OCI-LY7 (cell line): Measurements from ENCODE around the gene WFDC10A. TPM values are rescaled to one million over a fixed set of nuclear protein-coding genes. Genes with fewer than 3 reads are reported as not detected.

Source experiments
- BruUV-seq: library from RNA; stranded (reverse); fragments of 400-500 nt; replicated peaks from 2 replicates; lab custom pipeline; 2021; lab: Mats Ljungman, UMichigan
- CTCF ChIA-PET: fragments of 300-600 bp; sonication (Branson Sonifier 250); formaldehyde crosslinking; loops from one replicate; lab custom pipeline; 2022; ENCODE audit warnings: antibody characterized with exemption; ENCODE audit not compliant: unreplicated experiment; lab: Charles Lee
- POLR2A ChIA-PET: fragments of 300-600 bp; sonication (Branson Sonifier 250); formaldehyde crosslinking; loops from one replicate; lab custom pipeline; 2022; ENCODE audit warnings: antibody characterized with exemption; lab: Charles Lee
- DNase-seq: peaks from one replicate; pipeline ENCODE4 v3.0.0-alpha.2; 2015; ENCODE audit warnings: low spot score
- H2AFZ ChIP-seq: fragments of 200-600 bp; sonication (generic), shearing (Covaris generic); 2 replicates; pipeline ENCODE4 v1.6.1; 2014; ENCODE audit warnings: mild to moderate bottlenecking, antibody characterized with exemption, low read length, moderate library complexity
- H3K27ac ChIP-seq: fragments of 200-600 bp; sonication (generic); 2 replicates; pipeline ENCODE4 v1.5.1; 2014; ENCODE audit warnings: mixed run types, low read depth, mild to moderate bottlenecking, moderate library complexity, low read length, inconsistent platforms; ENCODE audit not compliant: poor library complexity, severe bottlenecking
- H3K36me3 ChIP-seq: fragments of 200-600 bp; sonication (generic); 2 replicates; pipeline ENCODE4 v1.6.1; 2014; ENCODE audit warnings: mild to moderate bottlenecking, antibody characterized with exemption, low read length, moderate library complexity, mixed read lengths; ENCODE audit not compliant: insufficient read depth
- H3K4me1 ChIP-seq: fragments of 200-600 bp; sonication (generic); 2 replicates; pipeline ENCODE4 v1.5.1; 2014; ENCODE audit warnings: mild to moderate bottlenecking, low read length; ENCODE audit not compliant: insufficient read depth, poor library complexity, severe bottlenecking
- H3K4me2 ChIP-seq: fragments of 200-600 bp; sonication (generic); 2 replicates; pipeline ENCODE4 v1.6.1; 2014; ENCODE audit warnings: mild to moderate bottlenecking, low read length
- H3K4me3 ChIP-seq: fragments of 200-600 bp; sonication (generic); 2 replicates; pipeline ENCODE4 v1.5.1; 2014; ENCODE audit warnings: mild to moderate bottlenecking, low read depth, low read length; ENCODE audit not compliant: poor library complexity, severe bottlenecking
- H3K79me2 ChIP-seq: fragments of 200-600 bp; sonication (generic); 2 replicates; pipeline ENCODE4 v1.6.1; 2016; ENCODE audit warnings: low read depth, mild to moderate bottlenecking, low read length, moderate library complexity, mixed read lengths; ENCODE audit not compliant: insufficient read depth
- H3K9me2 ChIP-seq: fragments of 200-600 bp; sonication (generic); 2 replicates; pipeline ENCODE4 v1.6.1; 2016; ENCODE audit warnings: mild to moderate bottlenecking, low read length, mixed read lengths; ENCODE audit not compliant: insufficient read depth
- H3K9me3 ChIP-seq: fragments of 200-600 bp; sonication (generic); 2 replicates; pipeline ENCODE4 v1.6.1; 2014; ENCODE audit warnings: mild to moderate bottlenecking, mixed run types, low read length, mixed read lengths
- H4K20me1 ChIP-seq: fragments of 200-600 bp; sonication (generic); 2 replicates; pipeline ENCODE4 v1.6.1; 2014; ENCODE audit warnings: mild to moderate bottlenecking, antibody characterized with exemption, low read length, moderate library complexity, mixed read lengths; ENCODE audit not compliant: insufficient read depth
- EZH2phosphoT487 ChIP-seq: fragments of 200-600 bp; sonication (generic); IDR thresholded peaks from 2 replicates; pipeline ENCODE4 v1.6.1; 2018; ENCODE audit warnings: low read depth, borderline replicate concordance, mild to moderate bottlenecking, mixed run types, antibody characterized with exemption, low read length, moderate library complexity, mixed read lengths
- intact Hi-C: fragments of 100-400 bp; cut with micrococcal nuclease; formaldehyde crosslinking; loops from one replicate; pipeline ENCODE4 v1.10.0; 2022; ENCODE audit not compliant: unreplicated experiment
- total RNA-seq, 2 experiments: library from RNA; depleted of rRNA in 1 of 2; stranded (reverse); fragments of >200 nt in 1 of 2; shearing (Covaris generic) in 1 of 2; gene quantifications; 2 replicates each; pipeline ENCODE4 v1.2.3, GENCODE V29; 2014 to 2022
- TF ChIP-seq, protein P1 (sequence below): fragments of 200-600 bp; sonication (generic); conservative IDR thresholded peaks from 2 replicates; pipeline ENCODE4 v1.5.1; 2014; ENCODE audit warnings: mild to moderate bottlenecking, antibody characterized with exemption, low read length, moderate library complexity, mixed read lengths

Gene WFDC10A
- total RNA-seq, 2 experiments from 2014 or later = not detected

DNA sequence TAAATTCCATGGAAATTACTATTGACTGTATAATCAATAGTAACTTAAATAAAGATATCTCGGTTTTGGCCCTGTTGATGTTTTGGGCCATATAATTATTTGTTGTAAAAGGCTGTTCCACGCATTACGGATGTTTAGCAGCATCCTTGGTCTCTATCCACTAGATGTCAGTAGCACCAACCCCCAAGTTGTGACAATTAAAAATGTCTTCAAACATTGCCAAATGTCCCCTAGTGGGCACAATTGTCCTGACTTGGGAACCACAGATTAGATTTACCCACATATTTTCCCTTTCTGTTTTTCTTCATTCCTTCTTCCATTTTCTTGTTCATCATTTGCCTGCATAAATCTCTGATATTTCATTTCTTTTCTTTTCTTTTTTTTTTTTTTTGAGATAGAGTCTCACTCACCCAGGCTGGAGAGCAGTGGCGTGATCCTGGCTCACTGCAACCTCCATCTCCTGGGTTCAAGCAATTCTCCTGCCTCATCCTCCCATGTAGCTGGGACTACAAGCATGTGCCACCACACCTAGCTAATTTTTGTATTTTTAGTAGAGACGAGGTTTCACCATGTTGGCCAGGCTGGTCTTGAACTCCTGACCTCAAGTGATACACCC is 36.9 kb upstream of the WFDC10A start:
- Histone ChIP-seq H3K9me3 (no peaks in the 10 kb centered on the region), H4K20me1 (no peaks in the 10 kb centered on the region), H3K4me2 (no peak overlapping the region), H3K27ac (no peak overlapping the region), H2AFZ (no peak overlapping the region), H3K9me2 (no peaks in the 10 kb centered on the region), H3K79me2 (no peaks in the 10 kb centered on the region), H3K4me3 (no peak overlapping the region), H3K36me3 (no peaks in the 10 kb centered on the region), H3K4me1 (no peaks in the 10 kb centered on the region)
- TF ChIP-seq, protein P1, sequence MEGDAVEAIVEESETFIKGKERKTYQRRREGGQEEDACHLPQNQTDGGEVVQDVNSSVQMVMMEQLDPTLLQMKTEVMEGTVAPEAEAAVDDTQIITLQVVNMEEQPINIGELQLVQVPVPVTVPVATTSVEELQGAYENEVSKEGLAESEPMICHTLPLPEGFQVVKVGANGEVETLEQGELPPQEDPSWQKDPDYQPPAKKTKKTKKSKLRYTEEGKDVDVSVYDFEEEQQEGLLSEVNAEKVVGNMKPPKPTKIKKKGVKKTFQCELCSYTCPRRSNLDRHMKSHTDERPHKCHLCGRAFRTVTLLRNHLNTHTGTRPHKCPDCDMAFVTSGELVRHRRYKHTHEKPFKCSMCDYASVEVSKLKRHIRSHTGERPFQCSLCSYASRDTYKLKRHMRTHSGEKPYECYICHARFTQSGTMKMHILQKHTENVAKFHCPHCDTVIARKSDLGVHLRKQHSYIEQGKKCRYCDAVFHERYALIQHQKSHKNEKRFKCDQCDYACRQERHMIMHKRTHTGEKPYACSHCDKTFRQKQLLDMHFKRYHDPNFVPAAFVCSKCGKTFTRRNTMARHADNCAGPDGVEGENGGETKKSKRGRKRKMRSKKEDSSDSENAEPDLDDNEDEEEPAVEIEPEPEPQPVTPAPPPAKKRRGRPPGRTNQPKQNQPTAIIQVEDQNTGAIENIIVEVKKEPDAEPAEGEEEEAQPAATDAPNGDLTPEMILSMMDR = peak; percentile 97
- no peak for TF ChIP-seq EZH2phosphoT487
- DNase-seq = peak; percentile 77
- intact Hi-C loops = loop anchor here (1.0 kb wide), 1 partner anchor 179 kb away; no protein-coding TSS in a partner anchor
- ChIA-PET POLR2A (interaction anchor here (0.7 kb wide), 1 partner anchor 645 kb away, joined by 3 read pairs; no protein-coding TSS in a partner anchor), CTCF (no interaction called here)
- no TSS peak for BruUV-seq

DNA sequence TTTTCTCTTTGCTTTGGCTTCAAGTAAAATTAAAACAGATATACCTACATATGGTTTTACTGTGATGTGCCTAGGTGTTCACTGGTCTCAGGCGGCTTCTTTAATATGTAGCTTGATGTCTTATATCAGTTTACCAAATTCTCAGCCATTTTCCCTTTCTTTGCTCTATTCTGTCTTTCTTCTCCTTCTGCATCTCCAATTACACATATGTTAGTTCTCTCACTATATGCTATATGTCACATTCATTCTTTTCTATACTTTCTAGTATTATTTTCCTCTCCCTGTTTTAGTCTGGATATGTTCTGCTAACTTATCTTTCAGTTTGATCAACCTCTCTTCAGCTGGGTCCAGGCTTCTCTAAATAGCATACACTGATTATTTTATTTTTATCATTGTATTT is 36.0 kb upstream of the WFDC10A start:
- Histone ChIP-seq H3K9me2 (no peaks in the 10 kb centered on the region), H3K27ac (no peak overlapping the region), H3K4me3 (no peak overlapping the region), H4K20me1 (no peaks in the 10 kb centered on the region), H3K4me2 (no peak overlapping the region), H3K4me1 (no peaks in the 10 kb centered on the region), H3K9me3 (no peaks in the 10 kb centered on the region), H3K36me3 (no peaks in the 10 kb centered on the region), H2AFZ (no peak overlapping the region), H3K79me2 (no peaks in the 10 kb centered on the region)
- BruUV-seq = no TSS peak
- DNase-seq = no peak
- TF ChIP-seq, protein P1 = no peak
- no peak for TF ChIP-seq EZH2phosphoT487
- POLR2A ChIA-PET = interaction anchor here (0.7 kb wide), 1 partner anchor 644 kb away, joined by 3 read pairs; no protein-coding TSS in a partner anchor
- intact Hi-C loops = no loop called here
- CTCF ChIA-PET = no interaction called here

DNA sequence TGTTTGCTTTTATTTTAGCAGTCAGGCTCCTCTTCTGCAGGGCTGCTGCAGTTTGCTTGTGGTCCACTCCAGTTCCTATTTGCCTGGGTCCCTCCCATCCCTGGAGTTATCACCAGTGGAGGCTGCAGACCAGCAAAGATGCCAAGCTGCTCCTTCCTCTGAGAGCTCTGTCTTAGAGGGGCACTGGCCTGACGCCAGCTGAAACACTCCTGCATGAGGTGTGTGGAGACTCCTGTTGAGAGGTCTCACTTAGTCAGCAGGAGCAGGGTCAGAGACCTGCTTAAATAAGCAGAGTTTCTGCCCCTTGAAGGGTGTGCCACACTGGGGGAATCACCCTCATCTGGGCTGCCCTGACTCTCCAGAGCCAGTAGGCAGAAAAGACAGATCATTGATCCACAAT is 34.3 kb upstream of the WFDC10A start:
- Histone ChIP-seq H3K9me2 (no peaks in the 10 kb centered on the region), H3K9me3 (no peaks in the 10 kb centered on the region), H3K27ac (no peak overlapping the region), H3K4me3 (no peak overlapping the region), H3K4me1 (no peaks in the 10 kb centered on the region), H2AFZ (no peak overlapping the region), H3K36me3 (no peaks in the 10 kb centered on the region), H4K20me1 (no peaks in the 10 kb centered on the region), H3K4me2 (no peak overlapping the region), H3K79me2 (no peaks in the 10 kb centered on the region)
- ChIA-PET CTCF (no interaction called here), POLR2A (no interaction called here)
- BruUV-seq = no TSS peak
- TF ChIP-seq, protein P1 = no peak
- no peak for TF ChIP-seq EZH2phosphoT487
- intact Hi-C loops = no loop called here
- no peak for DNase-seq
